Activated CD4-positive, alpha-beta T cell treated with anti-CD3 and anti-CD28 coated beads for 36 hours (primary cell): ENCODE results near the gene ZFPM1. TPM values are rescaled to one million over a fixed set of nuclear protein-coding genes. Genes with fewer than 3 reads are reported as not detected.
A peak's percentile ranks its signal among the peaks of the same experiment; 100 is the strongest.

Experiments used
- ATAC-seq: fragments of 200-7000 bp; cut with Tn5 transposase; one replicate; pipeline ENCODE4 v1.10.0; 2021; ENCODE audit warnings: mild to moderate bottlenecking, moderate library complexity
- CTCF ChIA-PET: fragments of 350-600 bp; sonication (Branson Sonifier 250); formaldehyde crosslinking; loops from one replicate; lab custom pipeline; 2021; ENCODE audit warnings: antibody characterized with exemption; lab: Charles Lee
- POLR2A ChIA-PET: fragments of 350-600 bp; sonication (Branson Sonifier 250); formaldehyde crosslinking; loops from one replicate; lab custom pipeline; 2021; ENCODE audit warnings: antibody characterized with exemption, inconsistent platforms; lab: Charles Lee
- DNase-seq: peaks from one replicate; pipeline ENCODE4 v3.0.0-alpha.2; 2020
- H3K27ac Mint-ChIP-seq: one replicate; pipeline ENCODE4 v1.8.0; 2021; ENCODE audit warnings: mixed read lengths
- H3K27me3 Mint-ChIP-seq: one replicate; pipeline ENCODE4 v1.8.0; 2021; ENCODE audit warnings: mixed read lengths
- H3K36me3 Mint-ChIP-seq: one replicate; pipeline ENCODE4 v1.8.0; 2021; ENCODE audit warnings: low read depth, mixed read lengths
- H3K4me1 Mint-ChIP-seq: one replicate; pipeline ENCODE4 v1.8.0; 2021; ENCODE audit warnings: mixed read lengths
- H3K4me3 Mint-ChIP-seq: one replicate; pipeline ENCODE4 v1.8.0; 2021; ENCODE audit warnings: mild to moderate bottlenecking, moderate library complexity, mixed read lengths
- H3K9me3 Mint-ChIP-seq: one replicate; pipeline ENCODE4 v1.8.0; 2021; ENCODE audit warnings: low read depth, mixed read lengths
- intact Hi-C, 2 experiments: fragments of 100-400 bp; cut with DNase I in 1 of 2; cut with micrococcal nuclease in 1 of 2; formaldehyde crosslinking; loops; one replicate each; pipeline versions ENCODE4 v1.14.2 to v1.15.1; 2022 to 2024; cut with DNase I, micrococcal nuclease
- total RNA-seq, 2 experiments: library from RNA; stranded (reverse); gene quantifications; one replicate each; pipeline ENCODE4 v1.2.3, GENCODE V29; 2021

The ZFPM1 gene
- total RNA-seq, 2 experiments from 2014 or later, result 9.9 to 12.6 TPM

- Mint-ChIP-seq H3K4me1 (no peaks in the 10 kb centered on the region), H3K36me3 (no peaks in the 10 kb centered on the region), H3K4me3 (no peak overlapping the region), H3K27me3 (no peaks in the 10 kb centered on the region), H3K27ac (no peak overlapping the region), H3K9me3 (no peaks in the 10 kb centered on the region)
- no peak for DNase-seq
- ChIA-PET CTCF (no interaction called here), POLR2A (no interaction called here)
- no peak for ATAC-seq
- intact Hi-C loops, result no loop called here
Measured at GRCh38 chr16:88499836-88500251, 46.8 kb downstream of the ZFPM1 start.

GRCh38 chr16:88500255-88500661, 47.2 kb downstream of the ZFPM1 start:
- CTCF ChIA-PET, result interaction anchor here (0.5 kb wide), 1 partner anchor 312 kb away, joined by 3 read pairs; no protein-coding TSS in a partner anchor
- POLR2A ChIA-PET, result no interaction called here
- no peak overlapping the region for H3K27ac Mint-ChIP-seq
- H3K36me3 Mint-ChIP-seq, result no peaks in the 10 kb centered on the region
- DNase-seq (no peak), ATAC-seq (no peak)
- no peaks in the 10 kb centered on the region for H3K27me3 Mint-ChIP-seq
- no peak overlapping the region for H3K4me3 Mint-ChIP-seq
- intact Hi-C loops, result no loop called here
- H3K4me1 Mint-ChIP-seq, result no peaks in the 10 kb centered on the region
- no peaks in the 10 kb centered on the region for H3K9me3 Mint-ChIP-seq

DNA sequence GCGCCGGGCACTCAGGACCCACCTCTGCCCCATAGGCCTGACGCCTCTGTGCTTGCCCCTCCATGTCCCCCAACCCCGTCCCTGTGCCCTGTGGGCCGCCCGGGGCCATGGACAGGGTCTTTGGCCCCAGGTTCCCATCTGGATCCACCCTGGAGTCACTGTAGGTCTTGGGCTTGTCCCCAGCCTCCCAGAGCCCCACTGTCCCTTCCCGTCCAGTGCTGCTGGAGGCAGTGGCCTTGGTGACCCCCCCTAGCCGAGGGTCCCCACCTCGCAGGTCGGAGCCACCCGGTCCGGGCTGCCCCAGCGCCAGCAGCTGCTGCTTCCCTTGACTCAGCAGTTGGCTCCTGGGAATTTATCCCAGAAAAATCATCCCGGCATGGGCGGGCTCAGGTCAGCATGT, 49.3 kb downstream of the ZFPM1 start:
- ChIA-PET CTCF (no interaction called here), POLR2A (no interaction called here)
- intact Hi-C loops, result no loop called here
- H3K9me3 Mint-ChIP-seq, result no peaks in the 10 kb centered on the region
- H3K27ac Mint-ChIP-seq, result no peak overlapping the region
- H3K4me1 Mint-ChIP-seq, result no peaks in the 10 kb centered on the region
- no peaks in the 10 kb centered on the region for H3K27me3 Mint-ChIP-seq
- no peaks in the 10 kb centered on the region for H3K36me3 Mint-ChIP-seq
- H3K4me3 Mint-ChIP-seq, result no peak overlapping the region
- DNase-seq, result no peak
- ATAC-seq, result no peak

DNA sequence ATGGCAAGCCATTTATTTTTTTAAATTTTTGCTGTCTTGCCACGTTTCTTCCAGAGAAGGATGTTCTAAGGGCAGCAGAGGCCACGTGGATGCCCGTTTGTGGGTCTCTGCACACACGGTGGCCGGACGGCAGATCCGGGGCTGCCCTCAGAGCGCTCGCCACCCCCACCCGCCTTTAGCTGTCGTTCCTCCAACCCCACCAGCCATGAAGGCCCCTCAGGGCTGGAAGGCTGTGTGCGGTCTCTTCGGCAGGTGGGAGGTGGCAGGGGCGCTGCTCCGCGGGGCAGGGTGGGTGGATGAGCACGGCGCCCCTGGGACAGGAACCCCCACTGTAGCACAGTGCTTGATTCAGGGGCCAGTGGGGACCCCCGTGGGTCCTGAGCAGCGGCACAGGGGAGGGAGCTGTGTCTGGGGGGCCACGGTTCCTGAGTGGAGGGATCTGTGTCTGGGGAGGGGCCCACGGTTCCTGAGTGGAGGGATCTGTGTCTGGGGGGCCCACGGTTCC, 49.7 kb downstream of the ZFPM1 start:
- Mint-ChIP-seq H3K9me3 (no peaks in the 10 kb centered on the region), H3K27ac (no peak overlapping the region), H3K36me3 (no peaks in the 10 kb centered on the region), H3K27me3 (no peaks in the 10 kb centered on the region), H3K4me1 (no peaks in the 10 kb centered on the region), H3K4me3 (no peak overlapping the region)
- intact Hi-C loops, result no loop called here
- ChIA-PET CTCF (no interaction called here), POLR2A (no interaction called here)
- ATAC-seq (no peak), DNase-seq (no peak)

DNA sequence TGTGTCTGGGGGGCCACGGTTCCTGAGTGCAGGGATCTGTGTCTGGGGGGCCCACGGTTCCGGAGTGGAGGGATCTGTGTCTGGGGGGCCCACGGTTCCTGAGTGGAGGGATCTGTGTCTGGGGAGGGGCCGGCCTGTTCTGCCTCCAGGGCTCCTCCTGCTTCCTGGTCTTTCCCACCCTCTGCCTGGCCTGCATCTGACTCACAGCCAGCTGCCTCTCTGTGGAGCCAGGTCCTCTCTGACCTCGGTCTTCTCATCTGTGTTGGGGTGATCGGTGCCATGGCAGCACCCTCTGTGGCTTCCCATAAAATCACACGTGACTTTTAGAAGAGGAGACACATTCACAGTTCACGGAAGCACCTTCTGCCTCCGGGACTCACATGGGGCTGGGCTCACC, 50.3 kb downstream of the ZFPM1 start:
- H3K27ac Mint-ChIP-seq, result no peak overlapping the region
- POLR2A ChIA-PET, result no interaction called here
- H3K9me3 Mint-ChIP-seq, result no peaks in the 10 kb centered on the region
- H3K4me3 Mint-ChIP-seq, result no peak overlapping the region
- intact Hi-C loops, result no loop called here
- H3K27me3 Mint-ChIP-seq, result no peaks in the 10 kb centered on the region
- CTCF ChIA-PET, result no interaction called here
- no peak for ATAC-seq
- no peak for DNase-seq
- no peaks in the 10 kb centered on the region for H3K36me3 Mint-ChIP-seq
- no peaks in the 10 kb centered on the region for H3K4me1 Mint-ChIP-seq

DNA sequence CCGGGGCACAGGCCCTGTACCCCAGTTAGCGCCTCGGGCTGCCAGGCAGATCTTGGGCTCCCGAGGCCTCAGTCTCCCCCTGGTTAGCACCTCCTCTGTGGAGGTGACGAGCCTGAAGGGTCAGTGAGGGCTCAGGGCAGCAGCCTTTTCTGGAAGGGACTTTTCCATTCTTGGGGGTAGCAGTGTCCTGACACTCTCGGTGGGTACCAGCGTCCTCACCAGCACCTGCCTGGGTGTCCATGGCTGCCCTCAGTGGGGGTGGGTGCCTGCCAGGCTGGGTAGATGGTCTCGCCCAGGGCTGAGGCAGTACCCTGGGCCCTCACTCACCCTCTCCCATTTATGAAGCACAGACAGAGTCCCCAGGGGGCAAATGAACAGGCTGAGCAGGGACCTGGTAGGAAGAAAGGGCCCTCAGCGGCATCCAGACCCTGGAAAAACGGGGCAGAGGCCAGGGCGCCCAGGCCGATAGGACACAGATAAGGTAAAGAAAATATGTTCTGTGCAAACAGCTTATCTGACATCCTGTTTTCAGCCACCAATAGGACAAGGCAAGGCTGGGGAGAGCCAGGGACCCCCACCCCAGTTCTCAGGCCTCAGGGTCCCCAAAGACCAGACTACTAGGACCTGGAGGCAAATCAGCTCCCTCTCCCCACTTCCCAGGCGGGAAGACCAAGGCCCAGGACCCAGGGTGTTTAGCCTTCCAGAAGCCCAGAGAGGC, 50.9 kb downstream of the ZFPM1 start:
- CTCF ChIA-PET, result no interaction called here

GRCh38 chr16:88504489-88505404, 51.7 kb downstream of the ZFPM1 start:
- Mint-ChIP-seq H3K36me3 (no peaks in the 10 kb centered on the region), H3K4me1 (no peaks in the 10 kb centered on the region), H3K27me3 (no peaks in the 10 kb centered on the region), H3K4me3 (no peak overlapping the region), H3K9me3 (no peaks in the 10 kb centered on the region), H3K27ac (no peak overlapping the region)
- intact Hi-C loops, result loop anchor here in 1 of 2 experiments (1.0 kb wide), 2 partner anchors 48 to 61 kb away; no protein-coding TSS in a partner anchor
- ATAC-seq, result no peak
- ChIA-PET POLR2A (no interaction called here), CTCF (interaction anchor here (1.3 kb wide), 1 partner anchor 61 kb away, joined by 3 read pairs; no protein-coding TSS in a partner anchor)
- DNase-seq, result no peak

More for the DNA sequence above, 50.9 kb downstream of the ZFPM1 start:
- ATAC-seq (no peak), DNase-seq (no peak)
- Mint-ChIP-seq H3K27ac (no peak overlapping the region), H3K36me3 (no peaks in the 10 kb centered on the region), H3K9me3 (no peaks in the 10 kb centered on the region), H3K27me3 (no peaks in the 10 kb centered on the region), H3K4me3 (no peak overlapping the region), H3K4me1 (no peaks in the 10 kb centered on the region)
- intact Hi-C loops, result no loop called here
- POLR2A ChIA-PET, result no interaction called here

GRCh38 chr16:88505405-88506082, 52.5 kb downstream of the ZFPM1 start:
- ChIA-PET POLR2A (no interaction called here), CTCF (interaction anchor here (1.3 kb wide), 1 partner anchor 62 kb away, joined by 3 read pairs; no protein-coding TSS in a partner anchor)
- DNase-seq, result peak; percentile 84
- intact Hi-C loops, result loop anchor here in 1 of 2 experiments (1.0 kb wide), 2 partner anchors 49 to 62 kb away; no protein-coding TSS in a partner anchor
- peak; percentile 82 for ATAC-seq
- no peak overlapping the region for H3K4me3 Mint-ChIP-seq
- H3K36me3 Mint-ChIP-seq, result no peaks in the 10 kb centered on the region
- no peak overlapping the region for H3K27ac Mint-ChIP-seq
- no peaks in the 10 kb centered on the region for H3K27me3 Mint-ChIP-seq
- H3K9me3 Mint-ChIP-seq, result no peaks in the 10 kb centered on the region
- H3K4me1 Mint-ChIP-seq, result no peaks in the 10 kb centered on the region

DNA sequence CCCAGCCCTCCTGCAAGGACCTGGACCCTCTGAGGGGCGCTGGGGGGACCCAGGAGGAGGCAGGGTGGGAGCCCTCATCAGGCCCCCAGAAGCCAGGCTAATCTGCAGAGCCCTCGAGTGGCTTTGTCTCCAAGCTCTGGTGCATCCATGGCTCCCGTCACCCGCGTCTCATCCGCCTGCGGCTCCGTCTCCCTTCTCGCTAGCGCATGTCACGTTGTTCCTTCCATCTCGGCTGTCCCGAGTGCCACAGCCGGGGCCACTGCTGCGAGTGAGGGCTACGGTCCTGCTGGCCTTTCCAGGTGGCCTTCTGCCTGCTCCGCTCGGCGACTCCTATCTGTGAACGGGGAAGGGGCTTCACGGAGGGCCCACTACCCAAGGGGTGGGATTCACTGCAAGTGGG, 53.6 kb downstream of the ZFPM1 start:
- intact Hi-C loops, result no loop called here
- Mint-ChIP-seq H3K27me3 (no peaks in the 10 kb centered on the region), H3K4me3 (no peak overlapping the region), H3K27ac (no peak overlapping the region), H3K9me3 (no peaks in the 10 kb centered on the region), H3K36me3 (no peaks in the 10 kb centered on the region), H3K4me1 (no peaks in the 10 kb centered on the region)
- no peak for DNase-seq
- ChIA-PET CTCF (no interaction called here), POLR2A (no interaction called here)
- no peak for ATAC-seq

DNA sequence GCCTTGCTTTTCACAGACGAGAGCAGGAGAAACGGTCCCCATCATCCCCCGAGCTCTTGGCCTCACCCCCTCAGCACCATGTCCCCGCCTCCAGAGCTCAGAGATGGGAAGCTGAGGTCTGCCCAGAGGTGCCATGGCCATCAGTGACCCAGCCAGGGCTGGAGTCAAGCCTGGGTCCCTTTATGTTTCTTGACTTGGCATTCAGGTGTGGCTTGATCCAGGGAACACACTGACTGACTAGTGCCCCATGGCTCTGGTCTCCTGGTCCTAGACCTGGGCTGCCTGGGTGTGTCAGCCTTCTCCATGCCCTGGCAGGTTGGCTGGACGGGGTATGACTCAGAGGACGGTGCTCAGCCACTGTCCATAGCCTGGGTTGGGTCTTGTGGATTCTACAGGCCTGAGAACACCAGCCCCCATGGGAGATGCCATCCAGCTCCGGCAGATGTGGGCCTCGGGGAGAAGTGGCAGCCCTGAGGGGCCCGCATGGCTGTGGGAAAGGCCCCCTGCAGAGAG, 54.2 kb downstream of the ZFPM1 start:
- Mint-ChIP-seq H3K27me3 (no peaks in the 10 kb centered on the region), H3K9me3 (no peaks in the 10 kb centered on the region), H3K4me3 (no peak overlapping the region), H3K27ac (no peak overlapping the region), H3K36me3 (no peaks in the 10 kb centered on the region), H3K4me1 (no peaks in the 10 kb centered on the region)
- DNase-seq, result no peak
- ChIA-PET CTCF (no interaction called here), POLR2A (no interaction called here)
- ATAC-seq, result no peak
- intact Hi-C loops, result no loop called here

GRCh38 chr16:88508376-88508867, 55.3 kb downstream of the ZFPM1 start:
- intact Hi-C loops, result no loop called here
- CTCF ChIA-PET, result no interaction called here
- no peaks in the 10 kb centered on the region for H3K9me3 Mint-ChIP-seq
- ATAC-seq (no peak), DNase-seq (no peak)
- no peak overlapping the region for H3K4me3 Mint-ChIP-seq
- H3K36me3 Mint-ChIP-seq, result no peaks in the 10 kb centered on the region
- H3K4me1 Mint-ChIP-seq, result no peaks in the 10 kb centered on the region
- POLR2A ChIA-PET, result no interaction called here
- no peaks in the 10 kb centered on the region for H3K27me3 Mint-ChIP-seq
- no peak overlapping the region for H3K27ac Mint-ChIP-seq
